HG03432 (cell line): ENCODE data around the gene YJEFN3.

Experiments
- ATAC-seq: cut with Tn5 transposase; IDR thresholded peaks from one replicate; pipeline ENCODE4 v1.9.1; 2021; ENCODE audit warnings: mild to moderate bottlenecking, moderate library complexity; ENCODE audit not compliant: unreplicated experiment

Gene YJEFN3

GRCh38 chr19:19495614-19496603, 32.8 kb upstream of the YJEFN3 start:
- no peak for ATAC-seq

DNA sequence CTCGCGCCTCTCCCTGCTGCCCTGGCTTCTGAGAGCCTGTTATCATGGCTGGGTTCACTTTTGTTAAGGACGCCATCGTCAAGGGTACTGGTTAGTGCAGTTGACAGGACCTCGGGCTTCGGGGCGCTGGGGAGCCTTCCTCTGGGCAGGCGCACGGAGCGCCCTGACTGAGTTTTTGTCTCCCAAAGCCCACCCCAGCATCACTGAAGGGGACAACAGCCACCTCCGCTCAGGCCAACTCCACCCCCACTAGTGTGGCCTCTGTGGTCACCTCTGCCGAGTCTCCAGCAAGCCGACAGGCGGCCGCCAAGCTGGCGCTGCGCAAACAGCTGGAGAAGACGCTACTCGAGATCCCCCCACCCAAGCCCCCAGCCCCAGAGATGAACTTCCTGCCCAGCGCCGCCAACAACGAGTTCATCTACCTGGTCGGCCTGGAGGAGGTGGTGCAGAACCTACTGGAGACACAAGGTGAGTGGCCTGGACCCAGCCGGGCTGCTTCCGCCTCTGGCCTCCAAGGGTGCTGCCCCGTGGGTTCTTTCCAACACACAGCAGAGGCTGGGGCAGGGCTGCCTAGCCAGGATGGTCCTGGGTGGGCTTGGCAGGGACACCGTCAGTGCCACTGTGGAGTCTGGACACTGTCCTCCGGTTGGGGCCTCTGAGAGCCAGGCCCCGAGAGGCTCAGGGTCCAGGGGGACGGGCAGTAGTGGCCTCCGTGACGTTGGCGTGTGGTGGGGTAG, 30.3 kb upstream of the YJEFN3 start:
- no peak for ATAC-seq

DNA sequence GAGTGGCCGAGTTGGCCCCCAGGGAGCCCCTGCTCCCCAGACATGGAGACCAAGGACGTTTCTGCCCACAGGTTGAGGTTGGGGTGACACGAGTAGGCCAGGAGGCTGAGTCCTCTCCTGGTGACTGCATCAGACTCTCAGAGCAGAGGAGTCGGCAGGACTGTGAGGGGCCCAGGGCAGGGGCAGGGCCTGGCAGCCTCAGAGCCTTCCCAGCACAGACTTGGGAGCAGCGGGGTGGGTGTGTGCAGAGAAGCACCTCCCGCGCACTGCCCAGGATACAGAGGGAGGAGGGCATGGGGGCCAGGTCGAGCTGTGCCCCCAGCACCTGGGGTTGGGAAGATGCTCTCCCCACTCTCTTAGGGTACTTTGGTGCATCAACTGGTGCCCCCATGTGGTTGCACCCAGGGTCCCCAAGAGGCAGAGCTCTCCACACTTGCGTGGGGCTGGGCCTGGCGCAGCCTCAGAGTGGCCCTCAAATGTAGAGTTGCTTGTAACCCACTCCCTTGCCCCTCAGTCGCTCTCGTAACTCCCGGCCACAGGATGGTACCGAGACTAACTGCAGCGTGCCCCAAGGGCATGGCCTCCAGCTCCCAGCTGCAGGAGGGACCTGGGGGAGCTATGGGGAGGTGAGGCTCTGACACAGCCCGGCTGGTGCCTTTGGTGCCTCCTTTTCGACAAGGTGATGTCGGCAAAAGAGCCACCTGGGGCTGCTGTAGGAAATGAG, 29.3 kb upstream of the YJEFN3 start:
- ATAC-seq, result no peak

DNA sequence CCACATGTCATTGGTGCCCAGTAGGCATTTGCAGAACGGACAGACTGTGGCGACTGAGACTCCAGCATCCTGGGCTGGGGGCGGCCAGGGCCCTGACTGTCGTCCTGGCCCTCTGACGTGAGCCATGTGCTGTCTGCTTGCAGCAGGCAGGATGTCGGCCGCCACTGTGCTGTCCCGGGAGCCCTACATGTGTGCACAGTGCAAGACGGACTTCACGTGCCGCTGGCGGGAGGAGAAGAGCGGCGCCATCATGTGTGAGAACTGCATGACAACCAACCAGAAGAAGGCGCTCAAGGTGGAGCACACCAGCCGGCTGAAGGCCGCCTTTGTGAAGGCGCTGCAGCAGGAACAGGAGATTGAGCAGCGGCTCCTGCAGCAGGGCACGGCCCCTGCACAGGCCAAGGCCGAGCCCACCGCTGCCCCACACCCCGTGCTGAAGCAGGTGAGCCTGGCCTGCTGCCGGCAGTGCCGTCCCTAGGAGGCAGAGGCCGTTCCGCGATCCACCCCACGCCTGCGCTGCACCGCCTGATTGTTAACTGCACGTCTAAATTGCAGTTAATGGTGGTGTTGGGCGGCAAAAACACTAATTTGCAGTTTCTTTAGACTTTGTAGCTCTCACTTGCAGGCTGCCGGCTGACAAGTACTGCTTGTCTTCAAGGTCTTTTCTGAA, 27.6 kb upstream of the YJEFN3 start:
- no peak for ATAC-seq

DNA sequence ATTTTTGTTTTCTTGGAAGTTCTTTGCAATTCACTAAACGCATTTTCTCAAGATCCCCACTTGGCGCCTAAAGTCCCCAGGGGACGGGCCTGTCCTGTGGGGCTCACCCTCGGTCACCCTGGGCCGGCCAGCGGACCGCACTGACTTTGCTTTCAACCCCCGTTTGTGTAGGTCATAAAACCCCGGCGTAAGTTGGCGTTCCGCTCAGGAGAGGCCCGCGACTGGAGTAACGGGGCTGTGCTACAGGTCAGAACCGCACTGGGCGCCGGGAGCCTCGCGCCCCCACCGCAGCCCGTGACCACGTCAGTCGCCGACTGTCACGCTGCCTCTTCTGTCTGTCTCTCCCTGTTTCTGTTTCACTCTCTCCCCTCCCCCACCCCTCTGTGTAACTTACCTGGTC, 26.9 kb upstream of the YJEFN3 start:
- no peak for ATAC-seq

GRCh38 chr19:19502281-19502680, 26.4 kb upstream of the YJEFN3 start:
- ATAC-seq, result no peak

- ATAC-seq, result no peak
Observed at GRCh38 chr19:19502808-19503602, 25.7 kb upstream of the YJEFN3 start.

DNA sequence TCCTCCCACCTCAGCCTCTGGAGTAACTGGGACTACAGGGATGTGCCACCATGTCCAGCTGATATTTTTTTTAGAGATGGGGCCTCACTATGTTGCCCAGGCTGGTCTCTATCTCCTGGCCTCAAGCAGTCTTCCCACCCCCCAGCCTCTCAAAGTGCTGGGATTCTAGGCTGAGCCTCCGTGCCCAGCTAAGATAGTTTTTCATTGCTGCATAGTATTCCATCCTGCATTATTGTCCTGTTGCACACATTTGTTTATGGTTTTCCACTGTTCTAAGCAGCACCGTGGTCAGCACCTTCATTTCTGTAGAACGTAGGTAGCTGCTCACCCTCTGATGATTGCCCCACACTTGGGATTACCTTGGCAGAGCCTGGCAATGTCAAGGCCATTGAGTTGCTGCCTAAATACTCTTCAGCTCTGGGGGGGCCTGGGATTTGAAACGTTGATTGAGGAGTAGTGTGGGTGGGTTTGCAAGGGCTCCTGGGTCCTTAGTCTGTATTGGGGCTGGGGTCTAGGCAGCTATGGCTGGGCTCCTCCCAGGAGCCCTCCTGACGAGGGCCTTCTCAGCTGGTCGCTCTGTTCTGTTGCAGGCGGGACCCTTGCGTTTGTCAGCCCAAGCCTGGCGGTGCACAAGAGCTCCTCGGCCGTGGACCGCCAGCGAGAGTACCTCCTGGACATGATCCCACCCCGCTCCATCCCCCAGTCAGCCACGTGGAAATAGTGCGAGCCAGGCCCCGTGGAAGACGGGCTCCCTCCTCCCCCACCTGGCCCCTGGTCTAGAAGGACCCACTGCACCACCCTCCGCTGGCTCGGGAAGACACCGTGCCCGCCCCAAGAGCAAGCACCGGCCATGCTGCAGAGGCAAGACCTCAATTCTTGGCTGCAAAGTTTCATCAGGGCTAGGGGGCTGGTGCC, 23.7 kb upstream of the YJEFN3 start:
- ATAC-seq, result no peak

- no peak for ATAC-seq
Observed at GRCh38 chr19:19505669-19506326, 22.9 kb upstream of the YJEFN3 start.

- no peak for ATAC-seq
Observed at GRCh38 chr19:19506592-19506991, 22.1 kb upstream of the YJEFN3 start.

GRCh38 chr19:19507354-19507753, 21.4 kb upstream of the YJEFN3 start:
- no peak for ATAC-seq

GRCh38 chr19:19508217-19508616, 20.5 kb upstream of the YJEFN3 start:
- ATAC-seq, result no peak

DNA sequence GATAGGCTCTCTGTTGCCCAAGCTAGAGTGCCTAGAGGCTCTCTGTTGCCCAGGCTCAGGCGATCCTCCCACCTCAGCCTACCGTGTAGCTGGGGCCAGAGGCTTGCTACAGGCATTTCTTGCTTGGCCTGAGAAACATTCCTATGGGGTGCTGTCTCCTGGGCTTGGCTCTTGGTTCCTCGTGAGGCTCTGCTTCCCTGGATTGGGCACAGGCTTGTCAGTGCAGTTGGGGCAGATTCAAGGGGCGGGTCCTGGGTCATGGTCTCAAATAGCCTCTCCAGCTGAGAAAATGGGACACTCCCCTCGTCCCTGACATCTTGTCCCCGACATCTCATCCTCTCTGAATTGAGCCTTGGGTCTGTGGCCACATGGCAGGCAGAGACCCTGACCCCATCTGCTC, 18.3 kb upstream of the YJEFN3 start:
- ATAC-seq, result no peak

DNA sequence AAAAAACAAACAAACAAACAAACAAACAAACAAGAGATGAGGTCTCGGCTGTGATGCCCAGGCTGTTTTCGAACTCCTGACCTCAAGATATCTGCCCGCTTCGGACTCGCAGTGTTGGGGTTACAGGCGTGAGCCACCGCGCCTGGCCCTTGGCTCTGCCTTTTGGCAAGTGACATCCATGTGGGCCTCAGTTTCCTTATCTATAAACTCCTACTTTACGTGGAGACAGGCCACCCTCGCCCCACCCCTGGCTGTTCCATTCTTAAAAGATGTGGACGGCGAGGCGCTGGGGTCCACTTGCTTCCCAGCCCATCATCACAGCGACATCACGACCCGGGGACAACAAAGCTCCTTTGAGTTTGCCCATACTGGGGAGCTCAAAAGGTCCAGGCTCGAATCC, 15.0 kb upstream of the YJEFN3 start:
- ATAC-seq, result no peak

- no peak for ATAC-seq
Observed at GRCh38 chr19:19514215-19514657, 14.5 kb upstream of the YJEFN3 start.

DNA sequence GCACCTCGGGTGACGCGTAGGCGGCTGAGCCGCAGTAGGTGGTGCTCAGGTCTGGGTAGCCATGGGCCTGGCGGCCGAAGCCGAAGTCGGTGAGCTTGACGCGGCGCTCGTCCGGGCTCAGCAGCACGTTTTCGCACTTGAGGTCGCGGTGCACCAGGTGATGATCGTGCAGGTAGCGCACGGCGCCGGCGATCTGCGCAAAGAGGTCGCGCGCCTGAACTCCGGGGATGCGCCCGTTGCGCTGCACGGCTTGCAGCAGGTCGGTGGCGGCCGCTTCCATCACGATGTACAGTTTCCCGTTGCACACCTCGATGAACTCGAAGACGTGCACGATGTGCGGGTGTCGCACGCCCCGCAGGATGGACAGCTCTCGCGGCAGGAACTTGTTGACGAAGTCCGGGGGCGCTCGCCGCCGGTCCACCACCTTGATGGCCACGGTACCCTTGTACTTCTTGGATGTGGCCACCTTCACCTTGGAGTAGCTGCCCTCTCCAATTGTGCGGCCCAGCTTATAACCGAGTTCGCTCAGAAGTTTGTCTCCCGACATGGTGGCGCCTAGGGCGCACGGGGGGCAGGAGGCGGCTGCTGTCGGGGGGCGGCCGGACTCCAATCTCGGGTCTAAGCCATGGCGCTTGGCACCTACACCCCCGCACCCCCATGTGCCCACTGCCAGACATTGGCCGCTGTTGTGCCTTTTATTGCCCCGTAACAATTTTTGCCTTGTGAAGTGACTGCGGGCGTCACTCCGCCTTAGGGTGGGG, 13.7 kb upstream of the YJEFN3 start, which contains the start of gene TSSK6:
TSS of gene TSSK6 (minus strand) at position 668 of the 761 bp plus-strand sequence. CDS start at position 547, 121 bp downstream.
- ATAC-seq, result no peak
